Adipose tissue (tissue), 3 donors: Measurements from ENCODE around the gene STK33. TPM values are rescaled to one million over a fixed set of nuclear protein-coding genes. Genes with fewer than 3 reads are reported as not detected.

ENCODE experiments used
- H3K27ac ChIP-seq: one replicate; pipeline ENCODE4 v1.5.1; 2013; ENCODE audit warnings: low read depth, low read length
- WGBS, 3 donors: extraction: QIAGEN DNeasy Blood & Tissue Kit; methylation state at CpG; one replicate each; pipeline ENCODE4 v1.1.7; 2013; 5-methylcytosine and 5-hydroxymethylcytosine counted together
- polyA plus RNA-seq, 3 donors: library from polyadenylated mRNA; stranded (reverse); fragments of 200-250 nt; gene quantifications; one replicate each; pipeline ENCODE4 v1.2.3, GENCODE V29; 2013
- donor health status: healthy with polysubstance abuse.
- donor health status: Bipolar disorder and iron deficiency.
- donor health status: healthy.

STK33 gene
- polyA plus RNA-seq, 3 donors: 0.70 to 4.1 TPM; not detected in 1

DNA sequence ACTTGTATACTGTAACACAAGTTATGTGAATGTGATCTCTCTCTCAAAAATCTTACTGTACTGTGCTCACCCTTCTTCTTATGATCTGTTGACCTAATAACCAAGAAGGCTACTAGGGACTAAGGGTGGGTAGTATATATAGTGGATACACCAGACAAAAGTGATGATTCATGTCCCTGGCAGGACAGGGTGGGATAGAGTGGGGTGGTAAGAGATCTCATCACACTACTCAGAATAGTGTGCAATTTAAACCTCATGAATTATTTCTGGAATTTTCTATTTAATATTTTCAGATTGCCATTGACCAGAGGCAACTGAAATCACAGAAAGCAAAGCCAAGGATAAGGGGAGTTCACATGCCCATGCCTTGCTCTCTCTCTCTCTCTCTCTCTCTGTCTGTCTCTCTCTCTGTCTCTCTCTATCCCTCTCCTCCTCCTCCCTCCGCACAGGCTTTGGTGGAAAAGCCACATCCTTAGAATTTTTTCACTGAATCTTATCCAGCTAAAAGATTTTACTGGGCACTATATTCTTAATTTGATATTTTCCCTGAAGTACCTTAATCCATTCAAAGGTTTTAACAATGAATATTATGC lies 12.0 kb upstream of the STK33 start:
- WGBS, 3 donors: 75 to 94% (median 88%) methylated on average over 1 of the region's 1 CpG

GRCh38 chr11:8604078-8604723 lies 10.2 kb upstream of the STK33 start:
- WGBS, 3 donors: 21 to 23% (median 22%) methylated on average over 9 of the region's 9 CpGs
- H3K27ac ChIP-seq: no peak overlapping the region

More for the DNA sequence above, 12.0 kb upstream of the STK33 start:
- H3K27ac ChIP-seq: no peak overlapping the region

DNA sequence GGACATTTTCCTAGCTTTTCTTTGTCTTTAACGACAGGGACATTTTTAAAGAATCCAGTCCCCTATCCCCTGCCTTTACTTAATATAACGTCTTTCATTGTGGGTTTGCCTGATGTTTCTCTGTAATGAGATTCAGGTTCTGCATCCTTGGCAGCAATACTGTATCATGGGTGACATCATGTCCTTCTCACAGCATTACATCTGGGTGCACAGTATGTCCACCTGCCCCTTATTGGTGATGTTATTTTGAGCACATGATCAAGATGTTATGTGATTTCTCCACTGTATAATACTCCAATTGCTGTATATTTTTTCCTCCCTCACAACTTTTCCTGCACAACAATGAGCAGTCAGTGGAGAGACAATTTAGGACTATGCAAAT lies 9.7 kb upstream of the STK33 start:
- no peak overlapping the region for H3K27ac ChIP-seq
- 66 to 81% (median 76%) methylated on average over 2 of the region's 2 CpGs for WGBS, 3 donors

- 78 to 85% (median 78%) methylated on average over 9 of the region's 9 CpGs for WGBS, 3 donors
- no peak overlapping the region for H3K27ac ChIP-seq
Observed at GRCh38 chr11:8601376-8602133, 7.5 kb upstream of the STK33 start.

DNA sequence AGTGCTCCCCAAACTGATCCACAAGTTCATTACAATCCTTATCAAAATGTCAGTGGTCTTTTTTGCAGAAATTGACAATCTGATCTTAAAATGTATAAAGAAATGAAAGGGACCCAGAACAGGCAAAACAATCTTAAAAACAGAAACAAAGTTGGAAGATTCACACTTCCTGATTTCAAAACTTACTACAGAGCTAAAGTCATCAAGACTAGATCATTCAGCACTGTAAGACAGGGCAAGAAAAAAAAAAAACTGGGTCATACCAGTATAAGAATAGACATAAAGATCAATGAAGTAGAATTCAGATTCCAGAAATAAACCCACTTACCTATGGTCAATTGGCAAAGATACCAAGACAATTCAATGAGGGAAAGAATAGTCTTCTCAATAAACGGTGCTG lies 4.5 kb upstream of the STK33 start:
- H3K27ac ChIP-seq: no peak overlapping the region
- WGBS, 3 donors: 91 to 95% (median 93%) methylated on average over 1 of the region's 1 CpG

GRCh38 chr11:8597182-8597581 lies 3.2 kb upstream of the STK33 start:
- WGBS, 3 donors: 35 to 60% (median 42%) methylated on average over 3 of the region's 3 CpGs
- no peak overlapping the region for H3K27ac ChIP-seq

DNA sequence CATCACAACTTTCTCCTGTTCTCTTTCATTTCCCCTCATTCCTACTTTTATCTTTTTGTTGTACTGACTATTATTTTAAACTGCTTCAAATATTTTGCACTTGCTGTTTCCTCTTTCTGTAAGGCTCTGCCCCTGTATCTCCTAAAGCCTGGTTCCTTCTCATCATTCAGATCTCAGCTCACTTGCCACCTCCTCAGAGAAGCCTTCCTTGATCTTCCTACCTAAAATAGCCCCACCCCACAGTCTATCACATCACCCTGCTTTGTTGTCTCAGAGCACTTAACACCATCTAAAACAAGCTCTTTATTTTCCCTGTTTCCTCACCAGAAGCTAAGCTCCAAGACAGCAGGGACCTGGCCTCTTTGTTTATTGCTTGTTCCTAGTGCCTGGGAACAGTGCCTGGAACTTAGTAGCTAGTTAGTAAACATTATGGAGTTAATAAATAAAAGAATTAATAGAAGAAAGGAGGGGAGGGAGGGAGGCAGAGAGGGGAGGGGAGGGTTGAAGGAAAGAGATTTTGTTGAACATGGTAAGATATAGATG lies 2.5 kb upstream of the STK33 start:
- H3K27ac ChIP-seq: no peak overlapping the region

DNA sequence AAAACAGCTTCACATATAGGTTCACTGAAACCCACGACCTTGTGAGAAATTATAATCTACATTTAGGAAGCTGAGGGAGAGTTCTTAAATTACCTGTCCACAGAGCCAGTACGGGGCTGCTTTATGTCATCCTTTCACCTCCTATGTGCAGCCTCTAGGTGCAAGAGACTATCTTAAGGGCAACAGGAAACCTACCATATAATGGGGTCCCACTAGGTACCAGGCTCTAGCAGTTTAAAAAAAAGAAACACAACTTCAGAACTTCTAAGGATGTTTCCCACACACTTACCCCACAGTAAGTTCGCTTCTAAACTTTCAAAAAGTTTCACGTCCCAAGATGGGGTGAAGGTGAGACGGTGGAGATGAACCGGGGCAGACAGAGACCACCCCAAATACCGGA lies 573 bp downstream of the STK33 start:
- 9 to 24% (median 18%) methylated on average over 7 of the region's 7 CpGs for WGBS, 3 donors
- H3K27ac ChIP-seq: no peak overlapping the region

DNA sequence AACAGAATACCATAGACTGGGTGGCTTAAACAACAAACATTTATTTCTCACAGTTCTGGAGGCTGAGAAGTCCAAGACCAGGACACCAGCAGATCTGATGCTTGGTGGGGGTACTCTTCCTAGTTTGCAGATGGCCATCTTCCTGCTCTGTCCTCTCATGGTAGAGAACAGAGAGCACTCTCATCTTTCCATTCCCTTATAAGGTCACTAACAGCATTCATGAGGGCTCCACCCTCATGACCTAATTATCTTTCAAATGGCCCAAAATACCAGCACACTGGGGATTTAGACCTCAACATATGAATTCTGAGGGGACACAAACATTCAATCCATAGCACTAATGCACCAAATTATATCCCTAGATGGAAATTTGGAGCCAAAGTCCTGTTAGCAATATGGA lies 6.1 kb downstream of the STK33 start:
- H3K27ac ChIP-seq: no peak overlapping the region

- no peak overlapping the region for H3K27ac ChIP-seq
- WGBS, 3 donors: 80 to 84% (median 83%) methylated on average over 2 of the region's 2 CpGs
Observed at GRCh38 chr11:8586805-8587204, 7.2 kb downstream of the STK33 start.

- no peak overlapping the region for H3K27ac ChIP-seq
- WGBS, 3 donors: 78 to 88% methylated on average over 1 of the region's 1 CpG; no CpG with 5 or more reads in 1 of the 3 donors
Observed at GRCh38 chr11:8586184-8586583, 7.8 kb downstream of the STK33 start.

DNA sequence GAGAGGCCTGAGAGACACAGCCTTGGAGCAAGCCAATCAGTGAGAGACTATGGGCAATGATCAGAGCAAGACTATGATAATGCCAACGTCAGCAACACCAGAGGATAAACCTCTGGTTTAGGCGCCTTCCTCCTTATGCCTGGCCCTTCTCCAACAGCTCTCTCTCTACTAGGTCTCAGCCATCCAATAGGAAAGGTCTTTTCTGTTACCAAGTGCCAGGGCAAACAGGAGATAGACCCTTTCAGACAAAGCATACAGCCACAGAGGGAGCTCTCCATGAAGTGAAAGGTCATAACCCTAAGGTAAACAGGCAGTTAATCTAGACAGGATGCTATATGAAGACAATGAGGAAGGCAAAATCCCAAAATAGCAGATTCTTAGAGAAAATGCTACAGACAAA lies 9.5 kb downstream of the STK33 start:
- 46 to 61% (median 60%) methylated on average over 2 of the region's 2 CpGs for WGBS, 3 donors
- no peak overlapping the region for H3K27ac ChIP-seq

DNA sequence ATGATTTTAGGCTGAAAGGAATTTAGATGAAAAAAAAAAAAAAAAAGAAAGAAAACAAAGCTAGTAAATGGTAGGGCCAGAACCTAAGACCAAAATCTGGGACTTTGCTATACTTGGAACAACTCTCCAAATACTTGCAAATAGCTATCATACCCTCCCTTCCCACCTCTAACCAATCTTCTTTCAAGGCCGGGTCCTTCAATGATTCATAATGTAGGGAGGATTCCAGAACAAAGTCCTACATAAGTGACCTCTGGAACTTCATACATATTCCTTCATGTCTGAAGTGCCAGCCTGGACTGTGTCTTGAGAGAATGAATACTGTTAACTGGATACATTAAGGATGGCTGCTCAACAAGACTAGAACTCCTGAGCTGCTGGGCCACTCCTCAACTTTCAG lies 9.9 kb downstream of the STK33 start:
- no peak overlapping the region for H3K27ac ChIP-seq
- WGBS, 3 donors: 43 to 77% (median 62%) methylated on average over 1 of the region's 1 CpG

GRCh38 chr11:8581300-8581699 lies 12.7 kb downstream of the STK33 start:
- WGBS, 3 donors: 71 to 92% (median 80%) methylated on average over 3 of the region's 3 CpGs
- H3K27ac ChIP-seq: no peak overlapping the region

- WGBS, 3 donors: 96 to 100% (median 97%) methylated on average over 2 of the region's 2 CpGs
- no peak overlapping the region for H3K27ac ChIP-seq
Observed at GRCh38 chr11:8577791-8578581, 16.0 kb downstream of the STK33 start.

GRCh38 chr11:8574798-8575197 lies 19.2 kb downstream of the STK33 start:
- 95 to 100% (median 100%) methylated on average over 1 of the region's 1 CpG for WGBS, 3 donors

GRCh38 chr11:8573777-8574176 lies 20.3 kb downstream of the STK33 start:
- H3K27ac ChIP-seq: no peak overlapping the region

More at GRCh38 chr11:8574798-8575197, 19.2 kb downstream of the STK33 start:
- H3K27ac ChIP-seq: no peak overlapping the region

GRCh38 chr11:8567602-8568198 lies 26.3 kb downstream of the STK33 start:
- no peak overlapping the region for H3K27ac ChIP-seq
- WGBS, 3 donors: 71 to 78% (median 72%) methylated on average over 2 of the region's 2 CpGs

More at GRCh38 chr11:8573777-8574176, 20.3 kb downstream of the STK33 start:
- 54 to 86% (median 70%) methylated on average over 1 of the region's 1 CpG for WGBS, 3 donors
